ENCODE measurements around the gene COL6A1. TPM values are rescaled to one million over a fixed set of nuclear protein-coding genes. Genes with fewer than 3 reads are reported as not detected.

COL6A1 gene
- polyA plus RNA-seq, 1 donor from 2014 or later, result 29.4 TPM

GRCh38 chr21:45993210-45994085 is 11.9 kb downstream of the COL6A1 start:
- H3K4me3 ChIP-seq (ENCODE audit: low read length), result no peak overlapping the region
- no peaks in the 10 kb centered on the region for H3F3A ChIP-seq (ENCODE audit: insufficient read depth, low read length, poor library complexity, severe bottlenecking)
- no peak overlapping the region for H3K9ac ChIP-seq (ENCODE audit: low read length)
- H2AFZ ChIP-seq (ENCODE audit: low read depth, low read length), result no peak overlapping the region
- H3K9me3 ChIP-seq (ENCODE audit: low read length), result no peaks in the 10 kb centered on the region
- no peaks in the 10 kb centered on the region for H3K9me2 ChIP-seq (ENCODE audit: insufficient read depth, low read length)
- no peak for TF ChIP-seq RAD21 (conservative IDR thresholded peaks at IDR 0.05)
- TF ChIP-seq, protein P1, sequence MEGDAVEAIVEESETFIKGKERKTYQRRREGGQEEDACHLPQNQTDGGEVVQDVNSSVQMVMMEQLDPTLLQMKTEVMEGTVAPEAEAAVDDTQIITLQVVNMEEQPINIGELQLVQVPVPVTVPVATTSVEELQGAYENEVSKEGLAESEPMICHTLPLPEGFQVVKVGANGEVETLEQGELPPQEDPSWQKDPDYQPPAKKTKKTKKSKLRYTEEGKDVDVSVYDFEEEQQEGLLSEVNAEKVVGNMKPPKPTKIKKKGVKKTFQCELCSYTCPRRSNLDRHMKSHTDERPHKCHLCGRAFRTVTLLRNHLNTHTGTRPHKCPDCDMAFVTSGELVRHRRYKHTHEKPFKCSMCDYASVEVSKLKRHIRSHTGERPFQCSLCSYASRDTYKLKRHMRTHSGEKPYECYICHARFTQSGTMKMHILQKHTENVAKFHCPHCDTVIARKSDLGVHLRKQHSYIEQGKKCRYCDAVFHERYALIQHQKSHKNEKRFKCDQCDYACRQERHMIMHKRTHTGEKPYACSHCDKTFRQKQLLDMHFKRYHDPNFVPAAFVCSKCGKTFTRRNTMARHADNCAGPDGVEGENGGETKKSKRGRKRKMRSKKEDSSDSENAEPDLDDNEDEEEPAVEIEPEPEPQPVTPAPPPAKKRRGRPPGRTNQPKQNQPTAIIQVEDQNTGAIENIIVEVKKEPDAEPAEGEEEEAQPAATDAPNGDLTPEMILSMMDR (IDR thresholded peaks at IDR 0.05; ENCODE audit: poor library complexity, severe bottlenecking), result no peak
- no peak for TF ChIP-seq EZH2 (IDR thresholded peaks at IDR 0.05; ENCODE audit: borderline replicate concordance, insufficient read depth, low read length, poor library complexity, severe bottlenecking)
- TF ChIP-seq TAF1 (IDR thresholded peaks at IDR 0.05; ENCODE audit: low read depth), result no peak
- no peak for TF ChIP-seq MXI1 (conservative IDR thresholded peaks at IDR 0.05; ENCODE audit: poor library complexity, severe bottlenecking)
- TF ChIP-seq SMC3 (conservative IDR thresholded peaks at IDR 0.05; ENCODE audit: poor library complexity), result no peak
- TF ChIP-seq POLR2AphosphoS5 (IDR thresholded peaks at IDR 0.05), result no peak
- TF ChIP-seq EP300 (conservative IDR thresholded peaks at IDR 0.05; ENCODE audit: poor library complexity, severe bottlenecking), result no peak
- TF ChIP-seq, protein P2, sequence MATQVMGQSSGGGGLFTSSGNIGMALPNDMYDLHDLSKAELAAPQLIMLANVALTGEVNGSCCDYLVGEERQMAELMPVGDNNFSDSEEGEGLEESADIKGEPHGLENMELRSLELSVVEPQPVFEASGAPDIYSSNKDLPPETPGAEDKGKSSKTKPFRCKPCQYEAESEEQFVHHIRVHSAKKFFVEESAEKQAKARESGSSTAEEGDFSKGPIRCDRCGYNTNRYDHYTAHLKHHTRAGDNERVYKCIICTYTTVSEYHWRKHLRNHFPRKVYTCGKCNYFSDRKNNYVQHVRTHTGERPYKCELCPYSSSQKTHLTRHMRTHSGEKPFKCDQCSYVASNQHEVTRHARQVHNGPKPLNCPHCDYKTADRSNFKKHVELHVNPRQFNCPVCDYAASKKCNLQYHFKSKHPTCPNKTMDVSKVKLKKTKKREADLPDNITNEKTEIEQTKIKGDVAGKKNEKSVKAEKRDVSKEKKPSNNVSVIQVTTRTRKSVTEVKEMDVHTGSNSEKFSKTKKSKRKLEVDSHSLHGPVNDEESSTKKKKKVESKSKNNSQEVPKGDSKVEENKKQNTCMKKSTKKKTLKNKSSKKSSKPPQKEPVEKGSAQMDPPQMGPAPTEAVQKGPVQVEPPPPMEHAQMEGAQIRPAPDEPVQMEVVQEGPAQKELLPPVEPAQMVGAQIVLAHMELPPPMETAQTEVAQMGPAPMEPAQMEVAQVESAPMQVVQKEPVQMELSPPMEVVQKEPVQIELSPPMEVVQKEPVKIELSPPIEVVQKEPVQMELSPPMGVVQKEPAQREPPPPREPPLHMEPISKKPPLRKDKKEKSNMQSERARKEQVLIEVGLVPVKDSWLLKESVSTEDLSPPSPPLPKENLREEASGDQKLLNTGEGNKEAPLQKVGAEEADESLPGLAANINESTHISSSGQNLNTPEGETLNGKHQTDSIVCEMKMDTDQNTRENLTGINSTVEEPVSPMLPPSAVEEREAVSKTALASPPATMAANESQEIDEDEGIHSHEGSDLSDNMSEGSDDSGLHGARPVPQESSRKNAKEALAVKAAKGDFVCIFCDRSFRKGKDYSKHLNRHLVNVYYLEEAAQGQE (IDR thresholded peaks at IDR 0.05; ENCODE audit: borderline replicate concordance), result no peak
- no peak overlapping the region for H3K27ac ChIP-seq (ENCODE audit: low read length)
- no peaks in the 10 kb centered on the region for H3K79me2 ChIP-seq (replicated peaks; ENCODE audit: insufficient read depth, low read length)
- H3K4me2 ChIP-seq (ENCODE audit: low read length), result no peak overlapping the region
- no peaks in the 10 kb centered on the region for H3K36me3 ChIP-seq (ENCODE audit: insufficient read depth, low read length)
- H3K27me3 ChIP-seq (ENCODE audit: insufficient read depth, low read depth, low read length), result no peaks in the 10 kb centered on the region
- no peaks in the 10 kb centered on the region for H4K20me1 ChIP-seq (ENCODE audit: insufficient read depth)

DNA sequence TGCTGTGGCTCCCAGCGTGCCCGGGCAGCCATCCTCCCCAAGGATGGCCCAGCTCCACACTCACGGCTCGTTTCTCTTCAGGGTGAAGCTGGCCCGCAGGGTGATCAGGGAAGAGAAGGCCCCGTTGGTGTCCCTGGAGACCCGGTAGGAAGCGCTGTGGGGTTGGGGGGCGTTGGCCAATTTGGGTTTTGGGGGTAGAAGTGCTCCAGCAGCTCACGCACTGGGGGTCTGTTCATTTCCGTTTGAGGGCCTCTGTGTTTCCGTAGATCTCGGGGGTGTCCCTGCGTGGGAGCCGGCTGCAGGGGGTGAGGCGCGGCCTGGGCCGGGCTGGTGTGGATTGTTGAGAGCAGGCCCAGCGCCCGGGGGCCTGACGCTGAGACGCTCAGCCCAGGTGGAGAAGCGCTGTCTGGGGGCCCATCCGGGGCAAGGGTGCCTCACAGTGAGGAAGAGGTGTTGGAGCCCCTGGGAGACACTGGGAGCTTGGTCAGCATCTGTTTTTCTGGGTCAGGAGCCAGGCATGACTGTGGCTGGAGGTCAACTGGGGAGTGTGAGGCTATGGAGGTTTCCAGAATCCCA is 12.6 kb downstream of the COL6A1 start:
- no peak overlapping the region for H3K4me2 ChIP-seq (ENCODE audit: low read length)

More for the DNA sequence above, 12.6 kb downstream of the COL6A1 start:
- no peaks in the 10 kb centered on the region for H3K36me3 ChIP-seq (ENCODE audit: insufficient read depth, low read length)
- no peaks in the 10 kb centered on the region for H3F3A ChIP-seq (ENCODE audit: insufficient read depth, low read length, poor library complexity, severe bottlenecking)
- no peaks in the 10 kb centered on the region for H3K9me2 ChIP-seq (ENCODE audit: insufficient read depth, low read length)
- no peaks in the 10 kb centered on the region for H3K9me3 ChIP-seq (ENCODE audit: low read length)
- H3K79me2 ChIP-seq (replicated peaks; ENCODE audit: insufficient read depth, low read length), result no peaks in the 10 kb centered on the region
- H4K20me1 ChIP-seq (ENCODE audit: insufficient read depth), result no peaks in the 10 kb centered on the region
- H3K27me3 ChIP-seq (ENCODE audit: insufficient read depth, low read depth, low read length), result no peaks in the 10 kb centered on the region
- no peak overlapping the region for H3K27ac ChIP-seq (ENCODE audit: low read length)
- H3K4me3 ChIP-seq (ENCODE audit: low read length), result no peak overlapping the region
- no peak overlapping the region for H3K9ac ChIP-seq (ENCODE audit: low read length)
- H2AFZ ChIP-seq (ENCODE audit: low read depth, low read length), result no peak overlapping the region
- no peak for TF ChIP-seq SMC3 (conservative IDR thresholded peaks at IDR 0.05; ENCODE audit: poor library complexity)
- TF ChIP-seq TAF1 (IDR thresholded peaks at IDR 0.05; ENCODE audit: low read depth), result no peak
- no peak for TF ChIP-seq EZH2 (IDR thresholded peaks at IDR 0.05; ENCODE audit: borderline replicate concordance, insufficient read depth, low read length, poor library complexity, severe bottlenecking)
- TF ChIP-seq, protein P2 (IDR thresholded peaks at IDR 0.05; ENCODE audit: borderline replicate concordance), result no peak
- no peak for TF ChIP-seq EP300 (conservative IDR thresholded peaks at IDR 0.05; ENCODE audit: poor library complexity, severe bottlenecking)

All from neural cell (in vitro differentiated cells).